ENCODE measurements around the gene TBC1D22A. TPM values are rescaled to one million over a fixed set of nuclear protein-coding genes. Genes with fewer than 3 reads are reported as not detected.

TBC1D22A gene
- polyA plus RNA-seq, 1 donor (not counting 4 experiments of a cell fraction or from before 2014, with no cell fraction given), result 20.9 TPM

DNA sequence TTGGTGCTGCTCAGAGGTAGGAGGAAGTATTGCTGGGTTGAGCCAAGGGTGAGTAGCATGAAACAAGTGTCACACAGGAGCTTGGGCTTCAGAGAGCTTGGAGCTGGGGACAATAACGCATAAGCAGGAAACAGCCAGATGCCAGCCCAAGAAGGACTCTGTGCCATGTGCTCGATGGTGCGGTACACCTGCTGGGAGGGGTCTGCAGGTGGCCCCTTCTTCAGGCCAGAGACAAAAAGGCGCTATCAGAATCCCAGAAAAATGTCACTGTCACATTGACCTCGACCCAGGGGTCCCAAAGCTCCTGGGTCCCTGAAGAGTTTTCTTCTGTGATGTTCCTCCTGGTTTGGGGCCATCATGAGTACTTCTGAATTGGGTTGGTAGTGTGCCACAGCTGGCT, 244.4 kb downstream of the TBC1D22A start:
- H3K36me3 ChIP-seq (ENCODE audit: control insufficient read depth in 2 of 2, extremely low read depth in 1 of 2, insufficient read depth in 2 of 2, low read length in 2 of 2), result peaks cover 5 to 7% of the 10 kb centered on the region in 2 experiments
- H3K79me2 ChIP-seq (ENCODE audit: control insufficient read depth, insufficient read depth, low read length), result no peaks in the 10 kb centered on the region
- H3K27me3 ChIP-seq (ENCODE audit: control insufficient read depth, extremely low read depth, insufficient read depth, low read length), result no peaks in the 10 kb centered on the region
- DNase-seq (ENCODE audit: low read depth, low spot score) (no peak), FAIRE-seq (no peak)
- no peaks in the 10 kb centered on the region for H3K9me3 ChIP-seq (ENCODE audit: control insufficient read depth, low read depth, low read length)
- H3K9ac ChIP-seq (ENCODE audit: control insufficient read depth, extremely low read depth, insufficient read depth, low read length), result no peak overlapping the region
- no peaks in the 10 kb centered on the region for H3K9me1 ChIP-seq (ENCODE audit: control insufficient read depth, extremely low read depth, insufficient read depth, low read length)
- dilution Hi-C loops (cut with MboI; ENCODE audit: extremely low pct_ligation_motif_present, low sequenced_read_pairs), result no loop called here
- H3K4me1 ChIP-seq (ENCODE audit: control insufficient read depth, extremely low read depth, insufficient read depth, low read length), result no peaks in the 10 kb centered on the region
- H3K27ac ChIP-seq (ENCODE audit: control insufficient read depth, insufficient read depth, low read length), result no peak overlapping the region
- no peak overlapping the region for H2AFZ ChIP-seq (ENCODE audit: control insufficient read depth, low read length)
- H3K4me2 ChIP-seq (ENCODE audit: control insufficient read depth, extremely low read depth, insufficient read depth, low read depth, low read length), result no peak overlapping the region
- H4K20me1 ChIP-seq (ENCODE audit: control insufficient read depth, extremely low read depth, insufficient read depth, low read length), result no peaks in the 10 kb centered on the region
- TF ChIP-seq EZH2 (IDR thresholded peaks at IDR 0.05; ENCODE audit: low read length), result no peak
- TF ChIP-seq, protein P1, sequence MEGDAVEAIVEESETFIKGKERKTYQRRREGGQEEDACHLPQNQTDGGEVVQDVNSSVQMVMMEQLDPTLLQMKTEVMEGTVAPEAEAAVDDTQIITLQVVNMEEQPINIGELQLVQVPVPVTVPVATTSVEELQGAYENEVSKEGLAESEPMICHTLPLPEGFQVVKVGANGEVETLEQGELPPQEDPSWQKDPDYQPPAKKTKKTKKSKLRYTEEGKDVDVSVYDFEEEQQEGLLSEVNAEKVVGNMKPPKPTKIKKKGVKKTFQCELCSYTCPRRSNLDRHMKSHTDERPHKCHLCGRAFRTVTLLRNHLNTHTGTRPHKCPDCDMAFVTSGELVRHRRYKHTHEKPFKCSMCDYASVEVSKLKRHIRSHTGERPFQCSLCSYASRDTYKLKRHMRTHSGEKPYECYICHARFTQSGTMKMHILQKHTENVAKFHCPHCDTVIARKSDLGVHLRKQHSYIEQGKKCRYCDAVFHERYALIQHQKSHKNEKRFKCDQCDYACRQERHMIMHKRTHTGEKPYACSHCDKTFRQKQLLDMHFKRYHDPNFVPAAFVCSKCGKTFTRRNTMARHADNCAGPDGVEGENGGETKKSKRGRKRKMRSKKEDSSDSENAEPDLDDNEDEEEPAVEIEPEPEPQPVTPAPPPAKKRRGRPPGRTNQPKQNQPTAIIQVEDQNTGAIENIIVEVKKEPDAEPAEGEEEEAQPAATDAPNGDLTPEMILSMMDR (optimal IDR thresholded peaks at IDR 0.05 in 1 of 3, IDR thresholded peaks at IDR 0.05 in 1 of 3, conservative IDR thresholded peaks at IDR 0.05 in 1 of 3; ENCODE audit: extremely low read depth in 1 of 3, insufficient read depth in 2 of 3, low read length in 3 of 3), result no peak
- H3K4me3 ChIP-seq (ENCODE audit: control insufficient read depth in 2 of 3, extremely low read depth in 1 of 3, insufficient read depth in 2 of 3, low read depth in 1 of 3, low read length in 3 of 3), result no peak overlapping the region

DNA sequence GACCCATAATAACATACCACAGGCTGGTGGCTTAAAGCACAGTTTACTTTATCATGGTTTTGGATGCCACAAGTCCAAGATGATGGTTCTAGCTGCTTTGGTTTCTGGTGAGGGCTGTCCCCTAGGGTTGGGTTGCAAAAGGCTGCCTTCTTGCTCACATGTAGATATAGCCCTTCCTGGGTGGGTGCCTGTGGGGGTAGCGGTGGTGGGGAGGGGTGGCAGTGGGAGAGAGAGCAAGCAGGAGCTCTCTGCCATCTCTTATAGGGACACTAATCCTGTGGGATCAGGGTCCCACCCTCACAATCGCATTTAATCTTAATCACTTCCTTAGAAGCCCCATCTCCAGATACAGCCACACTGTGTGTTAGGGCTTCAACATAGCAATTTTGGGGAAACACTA, 245.0 kb downstream of the TBC1D22A start:
- no peaks in the 10 kb centered on the region for H3K9me1 ChIP-seq (ENCODE audit: control insufficient read depth, extremely low read depth, insufficient read depth, low read length)
- H3K27me3 ChIP-seq (ENCODE audit: control insufficient read depth, extremely low read depth, insufficient read depth, low read length), result no peaks in the 10 kb centered on the region
- H3K4me3 ChIP-seq (ENCODE audit: control insufficient read depth in 2 of 3, extremely low read depth in 1 of 3, insufficient read depth in 2 of 3, low read depth in 1 of 3, low read length in 3 of 3), result no peak overlapping the region
- H3K9ac ChIP-seq (ENCODE audit: control insufficient read depth, extremely low read depth, insufficient read depth, low read length), result no peak overlapping the region
- dilution Hi-C loops (cut with MboI; ENCODE audit: extremely low pct_ligation_motif_present, low sequenced_read_pairs), result no loop called here
- DNase-seq (ENCODE audit: low read depth, low spot score) (no peak), FAIRE-seq (no peak)
- H3K27ac ChIP-seq (ENCODE audit: control insufficient read depth, insufficient read depth, low read length), result no peak overlapping the region
- H3K79me2 ChIP-seq (ENCODE audit: control insufficient read depth, insufficient read depth, low read length), result no peaks in the 10 kb centered on the region
- no peaks in the 10 kb centered on the region for H3K4me1 ChIP-seq (ENCODE audit: control insufficient read depth, extremely low read depth, insufficient read depth, low read length)
- no peaks in the 10 kb centered on the region for H3K9me3 ChIP-seq (ENCODE audit: control insufficient read depth, low read depth, low read length)
- no peak for TF ChIP-seq EZH2 (IDR thresholded peaks at IDR 0.05; ENCODE audit: low read length)
- TF ChIP-seq, protein P1 (optimal IDR thresholded peaks at IDR 0.05 in 1 of 3, IDR thresholded peaks at IDR 0.05 in 1 of 3, conservative IDR thresholded peaks at IDR 0.05 in 1 of 3; ENCODE audit: extremely low read depth in 1 of 3, insufficient read depth in 2 of 3, low read length in 3 of 3), result no peak
- H4K20me1 ChIP-seq (ENCODE audit: control insufficient read depth, extremely low read depth, insufficient read depth, low read length), result no peaks in the 10 kb centered on the region
- H3K36me3 ChIP-seq (ENCODE audit: control insufficient read depth in 2 of 2, extremely low read depth in 1 of 2, insufficient read depth in 2 of 2, low read length in 2 of 2), result peaks cover 5 to 7% of the 10 kb centered on the region in 2 experiments
- H3K4me2 ChIP-seq (ENCODE audit: control insufficient read depth, extremely low read depth, insufficient read depth, low read depth, low read length), result no peak overlapping the region
- no peak overlapping the region for H2AFZ ChIP-seq (ENCODE audit: control insufficient read depth, low read length)

Measured in keratinocyte (primary cell).